ENCODE data around the gene PLEKHG4B. TPM values are rescaled to one million over a fixed set of nuclear protein-coding genes. Genes with fewer than 3 reads are reported as not detected.

The PLEKHG4B gene
- total and polyA plus RNA-seq, 2 of the 8 experiments (the other 6 are each of a cell fraction or from before 2014, with no cell fraction given), result 31.1 to 43.6 TPM

DNA sequence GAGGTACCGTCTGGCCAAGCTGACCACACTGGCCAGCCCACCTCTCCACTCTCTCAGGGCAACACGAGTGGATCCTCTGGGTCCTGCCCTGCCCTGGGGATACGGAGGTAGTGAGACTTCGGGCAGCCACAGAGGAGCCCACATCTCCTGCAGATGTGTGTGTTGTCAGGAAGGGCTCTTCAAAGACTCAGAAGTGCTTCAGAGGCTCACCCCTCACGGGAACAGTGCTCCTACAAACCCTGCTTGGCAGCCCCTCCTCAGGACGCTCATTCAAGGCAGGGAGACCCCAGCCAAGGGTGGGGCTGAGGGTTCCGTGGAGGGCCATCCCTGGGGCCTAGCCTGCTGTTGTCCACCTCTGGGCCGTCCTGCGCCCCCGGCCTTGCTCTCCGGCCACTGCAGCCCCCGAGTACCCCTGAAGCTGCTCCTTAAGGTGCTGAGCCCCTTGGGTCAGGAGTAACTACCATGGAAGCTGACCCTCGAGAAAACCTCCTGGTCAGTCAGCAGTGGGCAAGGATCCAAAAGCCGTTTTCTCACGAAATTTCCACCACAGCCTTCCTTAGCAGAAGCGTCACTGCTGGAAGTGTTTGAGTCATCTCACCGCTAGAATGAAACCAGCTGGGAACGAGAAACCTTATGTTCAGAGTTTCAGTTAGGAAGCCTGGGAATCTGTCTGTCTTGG, 76.2 kb downstream of the PLEKHG4B start:
- no peak overlapping the region for H3K4me2 ChIP-seq (ENCODE audit: insufficient read depth in 1 of 2, low read depth in 2 of 2, low read length in 2 of 2)
- TF ChIP-seq ATF2 (IDR thresholded peaks at IDR 0.05; ENCODE audit: low read length), result no peak
- no peak for TF ChIP-seq USF2 (IDR thresholded peaks at IDR 0.05; ENCODE audit: low read length)
- TF ChIP-seq RAD21 (IDR thresholded peaks at IDR 0.05 in 1 of 2, conservative IDR thresholded peaks at IDR 0.05 in 1 of 2; ENCODE audit: low read depth in 2 of 2, low read length in 2 of 2), result no peak
- TF ChIP-seq GTF2F1 (IDR thresholded peaks at IDR 0.05; ENCODE audit: borderline replicate concordance, low read depth, low read length), result no peak
- no peak for TF ChIP-seq SP1 (IDR thresholded peaks at IDR 0.05; ENCODE audit: low read depth, low read length)
- no peak for TF ChIP-seq POU5F1 (IDR thresholded peaks at IDR 0.05; ENCODE audit: low read depth, low read length)
- no peak for TF ChIP-seq BCL11A (IDR thresholded peaks at IDR 0.05; ENCODE audit: low read depth in 2 of 2, low read length in 2 of 2)
- TF ChIP-seq SIRT6 (IDR thresholded peaks at IDR 0.05; ENCODE audit: low read length), result no peak
- no peak for TF ChIP-seq RNF2 (IDR thresholded peaks at IDR 0.05; ENCODE audit: borderline replicate concordance, low read depth, low read length, missing control alignments, poor library complexity, severe bottlenecking)

More for the DNA sequence above, 76.2 kb downstream of the PLEKHG4B start:
- 89% methylated on average over 17 of the region's 18 CpGs; no CpG with 5 or more reads in 1 of the 2 experiments for WGBS, 2 experiments (ENCODE audit: extremely low coverage in 1 of 2, insufficient coverage in 1 of 2, insufficient read length in 1 of 2, insufficient replicate concordance in 2 of 2, low coverage in 1 of 2, low lambda C conversion rate in 2 of 2, missing lambda C conversion rate in 1 of 2)
- Histone ChIP-seq H3K14ac (ENCODE audit: insufficient read length) (no peak overlapping the region), H3K27ac (ENCODE audit: low read depth, low read length) (no peak overlapping the region), H4K20me1 (replicated peaks in 1 of 2; ENCODE audit: control insufficient read depth in 1 of 2, insufficient read depth in 2 of 2, low read length in 2 of 2) (peaks cover 3 to 8% of the 10 kb centered on the region in 2 experiments), H3K4me3 (ENCODE audit: extremely low read depth in 1 of 4, insufficient read depth in 2 of 4, low read depth in 3 of 4, low read length in 4 of 4) (no peak overlapping the region), H3K23me2 (ENCODE audit: low read depth, low read length) (no peaks in the 10 kb centered on the region), H2AK5ac (ENCODE audit: low read depth, low read length) (no peak overlapping the region), H2BK5ac (ENCODE audit: low read depth, low read length) (no peak overlapping the region), H3K56ac (replicated peaks; ENCODE audit: insufficient read length, low read depth, low read length) (no peak overlapping the region), H3K36me3 (ENCODE audit: control insufficient read depth in 2 of 4, insufficient read depth in 4 of 4, low read length in 3 of 4) (peaks cover 0 to 24% (median 6%) of the 10 kb centered on the region in 4 experiments; a peak in 5 of 8 replicates), H4K5ac (ENCODE audit: insufficient read length, low read depth, low read length) (no peak overlapping the region), H4K8ac (ENCODE audit: extremely low read depth, insufficient read depth, low read length) (peak overlapping the region; percentile 35; the same call in 1 of the 2 replicates), H2BK20ac (ENCODE audit: low read length) (no peak overlapping the region), H3K27me3 (replicated peaks in 1 of 4; ENCODE audit: control insufficient read depth in 3 of 4, extremely low read depth in 1 of 4, insufficient read depth in 3 of 4, low read length in 3 of 4) (no peaks in the 10 kb centered on the region; a peak in 1 of 7 replicates), H3K23ac (ENCODE audit: insufficient read length) (no peak overlapping the region), H3K4me1 (replicated peaks in 1 of 4; ENCODE audit: control insufficient read depth in 3 of 4, insufficient read depth in 4 of 4, low read length in 3 of 4) (no peaks in the 10 kb centered on the region), H3K79me2 (ENCODE audit: control insufficient read depth in 1 of 2, insufficient read depth in 2 of 2, low read length in 2 of 2) (no peaks in the 10 kb centered on the region), H2BK15ac (ENCODE audit: low read length) (no peak overlapping the region), H3K79me1 (ENCODE audit: low read depth, low read length) (no peaks in the 10 kb centered on the region), H2BK120ac (replicated peaks; ENCODE audit: low read depth, low read length) (no peak overlapping the region), H3K9ac (replicated peaks in 1 of 4; ENCODE audit: extremely low read depth in 1 of 4, low read depth in 3 of 4, low read length in 3 of 4) (no peak overlapping the region), H3K18ac (ENCODE audit: extremely low read depth, low read length) (no peak overlapping the region), H3K9me3 (ENCODE audit: insufficient read depth in 2 of 2, low read depth in 1 of 2, low read length in 1 of 2) (peaks cover 0 to 4% of the 10 kb centered on the region in 2 experiments; a peak in 1 of 4 replicates), H4K91ac (replicated peaks; ENCODE audit: insufficient read length, low read length) (no peak overlapping the region), H3K4ac (replicated peaks; ENCODE audit: insufficient read length, low read depth, low read length) (no peak overlapping the region), H2BK12ac (ENCODE audit: low read depth, low read length) (no peak overlapping the region), H2AFZ (ENCODE audit: low read length) (no peak overlapping the region)
- ChIA-PET POLR2A (ENCODE audit: partially characterized antibody) (interaction anchor here (0.7 to 2.3 kb wide), 4 partner anchors 12 to 281 kb away, joined by 3 to 9 read pairs (median 6); no protein-coding TSS in a partner anchor), CTCF (ENCODE audit: partially characterized antibody) (interaction anchor here (3.1 to 5.1 kb wide), 2 partner anchors 11 to 21 kb away, joined by 9 to 15 read pairs; no protein-coding TSS in a partner anchor)
- DNase-seq (ENCODE audit: low read depth in 1 of 2, low spot score in 2 of 2) (no peak), FAIRE-seq (no peak)
